Activated gamma-delta T cell (primary cell): Measurements from ENCODE around the gene ZNF438.

Source experiments
- DNase-seq: peaks from one replicate; lab custom pipeline; 2025; lab: John Stamatoyannopoulos, UW

ZNF438 gene

GRCh38 chr10:30883751-30884150 is 147.9 kb downstream of the ZNF438 start:
- no peak for DNase-seq

- no peak for DNase-seq
These were observed 148.5 kb downstream of the ZNF438 start for GRCh38 chr10:30883116-30883515.

GRCh38 chr10:30882281-30882680 is 149.4 kb downstream of the ZNF438 start:
- no peak for DNase-seq

- no peak for DNase-seq
These were observed 152.7 kb downstream of the ZNF438 start for GRCh38 chr10:30878920-30879319.

GRCh38 chr10:30877111-30877510 is 154.6 kb downstream of the ZNF438 start:
- DNase-seq = no peak

GRCh38 chr10:30873411-30873810 is 158.3 kb downstream of the ZNF438 start:
- no peak for DNase-seq

- DNase-seq = no peak
These were observed 160.8 kb downstream of the ZNF438 start for GRCh38 chr10:30870896-30871295.

GRCh38 chr10:30869566-30869965 is 162.1 kb downstream of the ZNF438 start:
- DNase-seq = no peak

GRCh38 chr10:30868611-30869010 is 163.1 kb downstream of the ZNF438 start:
- no peak for DNase-seq

GRCh38 chr10:30866896-30867295 is 164.8 kb downstream of the ZNF438 start:
- DNase-seq = no peak

GRCh38 chr10:30865141-30865926 is 166.3 kb downstream of the ZNF438 start:
- DNase-seq = no peak

- no peak for DNase-seq
These were observed 168.0 kb downstream of the ZNF438 start for GRCh38 chr10:30863516-30864210.

GRCh38 chr10:30862486-30862885 is 169.2 kb downstream of the ZNF438 start:
- no peak for DNase-seq

GRCh38 chr10:30861976-30862375 is 169.7 kb downstream of the ZNF438 start:
- DNase-seq = no peak

GRCh38 chr10:30861221-30861620 is 170.4 kb downstream of the ZNF438 start:
- DNase-seq = no peak

GRCh38 chr10:30858499-30858898 is 173.2 kb downstream of the ZNF438 start:
- no peak for DNase-seq

GRCh38 chr10:30857803-30858202 is 173.9 kb downstream of the ZNF438 start:
- DNase-seq = no peak

GRCh38 chr10:30855131-30855530 is 176.5 kb downstream of the ZNF438 start:
- no peak for DNase-seq

- DNase-seq = no peak
These were observed 177.0 kb downstream of the ZNF438 start for GRCh38 chr10:30854656-30855055.

GRCh38 chr10:30853066-30853465 is 178.6 kb downstream of the ZNF438 start:
- DNase-seq = no peak

GRCh38 chr10:30850776-30851175 is 180.9 kb downstream of the ZNF438 start:
- DNase-seq = no peak

- DNase-seq = no peak
These were observed 182.2 kb downstream of the ZNF438 start for GRCh38 chr10:30849231-30850035.
